HEK293 (cell line): ENCODE results near the gene RNF145.

ENCODE experiments used
- EGR2 ChIP-seq: fragments of 450-650 bp; formaldehyde crosslinking; IDR thresholded peaks from 2 replicates; pipeline ENCODE4 v1.5.1; 2016; ENCODE audit warnings: low read depth, missing biosample characterization, missing genetic modification characterization
- GFI1B ChIP-seq: fragments of 450-650 bp; formaldehyde crosslinking; IDR thresholded peaks from 2 replicates; pipeline ENCODE4 v1.5.1; 2016; ENCODE audit warnings: missing biosample characterization, missing genetic modification characterization
- KLF1 ChIP-seq: fragments of 450-650 bp; formaldehyde crosslinking; IDR thresholded peaks from 2 replicates; pipeline ENCODE4 v1.5.1; 2016; ENCODE audit warnings: missing biosample characterization, missing genetic modification characterization
- KLF9 ChIP-seq: fragments of 450-650 bp; formaldehyde crosslinking; IDR thresholded peaks from 2 replicates; pipeline ENCODE4 v1.5.1; 2016; ENCODE audit warnings: missing biosample characterization, missing genetic modification characterization, low read depth
- PRDM4 ChIP-seq: fragments of 450-650 bp; formaldehyde crosslinking; IDR thresholded peaks from 2 replicates; pipeline ENCODE4 v1.5.1; 2017; ENCODE audit warnings: missing biosample characterization, missing genetic modification characterization
- SETDB1 ChIP-seq: IDR thresholded peaks from one replicate; pipeline ENCODE4 v1.6.1; 2017; ENCODE audit warnings: mild to moderate bottlenecking, low read length, moderate library complexity, mixed read lengths; ENCODE audit not compliant: insufficient read length
- WT1 ChIP-seq: fragments of 450-650 bp; formaldehyde crosslinking; IDR thresholded peaks from 2 replicates; pipeline ENCODE4 v1.5.1; 2016; ENCODE audit warnings: missing biosample characterization, missing genetic modification characterization
- ZBTB20 ChIP-seq: fragments of 450-650 bp; formaldehyde crosslinking; IDR thresholded peaks from 2 replicates; pipeline ENCODE4 v1.5.1; 2016; ENCODE audit warnings: missing biosample characterization, missing genetic modification characterization
- ZBTB21 ChIP-seq: fragments of 450-650 bp; formaldehyde crosslinking; IDR thresholded peaks from 2 replicates; pipeline ENCODE4 v1.5.1; 2017; ENCODE audit warnings: missing biosample characterization, missing genetic modification characterization
- ZBTB48 ChIP-seq: fragments of 450-650 bp; formaldehyde crosslinking; IDR thresholded peaks from 2 replicates; pipeline ENCODE4 v1.5.1; 2016; ENCODE audit warnings: missing biosample characterization, missing genetic modification characterization
- ZFP41 ChIP-seq: fragments of 450-650 bp; formaldehyde crosslinking; IDR thresholded peaks from 2 replicates; pipeline ENCODE4 v1.5.1; 2016; ENCODE audit warnings: missing biosample characterization, missing genetic modification characterization, borderline replicate concordance
- ZNF140 ChIP-seq: fragments of 450-650 bp; formaldehyde crosslinking; IDR thresholded peaks from 2 replicates; pipeline ENCODE4 v1.5.1; 2016; ENCODE audit warnings: missing biosample characterization, missing genetic modification characterization
- ZNF148 ChIP-seq: fragments of 450-650 bp; formaldehyde crosslinking; IDR thresholded peaks from 2 replicates; pipeline ENCODE4 v1.5.0; 2017; ENCODE audit warnings: missing biosample characterization, missing genetic modification characterization, borderline replicate concordance
- ZNF157 ChIP-seq: fragments of 450-650 bp; formaldehyde crosslinking; IDR thresholded peaks from 2 replicates; pipeline ENCODE4 v1.5.1; 2016; ENCODE audit warnings: missing biosample characterization, missing genetic modification characterization
- ZNF169 ChIP-seq: fragments of 450-650 bp; formaldehyde crosslinking; IDR thresholded peaks from 2 replicates; pipeline ENCODE4 v1.5.1; 2016; ENCODE audit warnings: missing biosample characterization, missing genetic modification characterization
- ZNF202 ChIP-seq: fragments of 450-650 bp; formaldehyde crosslinking; IDR thresholded peaks from 2 replicates; pipeline ENCODE4 v1.5.1; 2016; ENCODE audit warnings: missing biosample characterization, missing genetic modification characterization, borderline replicate concordance
- ZNF214 ChIP-seq: fragments of 450-650 bp; formaldehyde crosslinking; IDR thresholded peaks from 2 replicates; pipeline ENCODE4 v1.5.1; 2017; ENCODE audit warnings: missing biosample characterization, mild to moderate bottlenecking, missing genetic modification characterization, borderline replicate concordance
- ZNF274 ChIP-seq, 2 experiments: fragments of 200-500 bp in 1 of 2; fragments of 450-650 bp in 1 of 2; sonication (Bioruptor generic) in 1 of 2; formaldehyde crosslinking in 1 of 2; IDR thresholded peaks; 2 replicates each; pipeline versions ENCODE4 v1.5.1 to v1.6.1; 2014 to 2016; ENCODE audit warnings: borderline replicate concordance in 1 of 2, inconsistent platforms in 1 of 2, low read length in 1 of 2, missing biosample characterization in 1 of 2, missing genetic modification characterization in 1 of 2
- ZNF280D ChIP-seq: fragments of 450-650 bp; formaldehyde crosslinking; IDR thresholded peaks from 2 replicates; pipeline ENCODE4 v1.5.1; 2016; ENCODE audit warnings: missing biosample characterization, missing genetic modification characterization
- ZNF488 ChIP-seq: fragments of 450-650 bp; formaldehyde crosslinking; IDR thresholded peaks from 2 replicates; pipeline ENCODE4 v1.5.1; 2016; ENCODE audit warnings: missing biosample characterization, missing genetic modification characterization
- ZNF501 ChIP-seq: fragments of 450-650 bp; formaldehyde crosslinking; IDR thresholded peaks from 2 replicates; pipeline ENCODE4 v1.5.1; 2016; ENCODE audit warnings: missing biosample characterization, missing genetic modification characterization
- ZNF548 ChIP-seq: fragments of 450-650 bp; formaldehyde crosslinking; IDR thresholded peaks from 2 replicates; pipeline ENCODE4 v1.5.1; 2016; ENCODE audit warnings: missing biosample characterization, missing genetic modification characterization
- ZNF549 ChIP-seq: fragments of 450-650 bp; IDR thresholded peaks from 2 replicates; pipeline ENCODE4 v1.5.1; 2018; ENCODE audit warnings: missing biosample characterization, missing genetic modification characterization, mild to moderate bottlenecking, inconsistent platforms, moderate library complexity
- ZNF701 ChIP-seq: fragments of 450-650 bp; formaldehyde crosslinking; IDR thresholded peaks from 2 replicates; pipeline ENCODE4 v1.5.1; 2016; ENCODE audit warnings: missing biosample characterization, missing genetic modification characterization
- ZNF707 ChIP-seq: fragments of 450-650 bp; formaldehyde crosslinking; IDR thresholded peaks from 2 replicates; pipeline ENCODE4 v1.5.1; 2016; ENCODE audit warnings: missing biosample characterization, missing genetic modification characterization
- ZSCAN4 ChIP-seq: fragments of 450-650 bp; formaldehyde crosslinking; IDR thresholded peaks from 2 replicates; pipeline ENCODE4 v1.5.1; 2017; ENCODE audit warnings: missing biosample characterization, missing genetic modification characterization
- ZSCAN5A ChIP-seq: fragments of 450-650 bp; formaldehyde crosslinking; IDR thresholded peaks from 2 replicates; pipeline ENCODE4 v1.5.1; 2016; ENCODE audit warnings: missing biosample characterization, missing genetic modification characterization

Gene RNF145

GRCh38 chr5:159207686-159208513 is 1.5 kb downstream of the RNF145 start (continued):
- no peak for TF ChIP-seq ZNF548 (tag by site-specific recombination)
- TF ChIP-seq ZNF214 (tag by site-specific recombination), result no peak
- TF ChIP-seq ZNF501 (tag by site-specific recombination), result no peak; the same call in 1 of the 2 replicates
- no peak for TF ChIP-seq ZNF549
- no peak for TF ChIP-seq ZBTB21 (tag by site-specific recombination)
- no peak for TF ChIP-seq ZNF280D (tag by site-specific recombination)
- TF ChIP-seq ZNF148 (tag by site-specific recombination), result no peak
- TF ChIP-seq ZNF140 (tag by site-specific recombination), result no peak
- no peak for TF ChIP-seq SETDB1
- TF ChIP-seq GFI1B (tag by site-specific recombination), result no peak
- TF ChIP-seq ZSCAN4 (tag by site-specific recombination), result no peak
- no peak for TF ChIP-seq PRDM4 (tag by site-specific recombination)
- no peak for TF ChIP-seq ZNF701 (tag by site-specific recombination)
- TF ChIP-seq ZBTB48 (tag by site-specific recombination), result no peak
- peak; percentile 81 for TF ChIP-seq ZBTB20 (tag by site-specific recombination)
- no peak for TF ChIP-seq ZNF707 (tag by site-specific recombination)
- TF ChIP-seq KLF1 (tag by site-specific recombination), result no peak
- no peak for TF ChIP-seq ZSCAN5A (tag by site-specific recombination)
- no peak for TF ChIP-seq KLF9 (tag by site-specific recombination)
- no peak for TF ChIP-seq ZNF169 (tag by site-specific recombination)
- no peak for TF ChIP-seq ZFP41 (tag by site-specific recombination)
- TF ChIP-seq ZNF274 (IDR thresholded peaks at IDR 0.05; ENCODE audit: low read length), result no peak
- TF ChIP-seq ZNF274 (tag by site-specific recombination; IDR thresholded peaks at IDR 0.05; ENCODE audit: borderline replicate concordance), result no peak
- peak; percentile 87 for TF ChIP-seq WT1
- no peak for TF ChIP-seq ZNF157 (tag by site-specific recombination)
- TF ChIP-seq EGR2 (tag by site-specific recombination), result peak; percentile 59; the same call in 1 of the 2 replicates
- TF ChIP-seq ZNF202 (tag by site-specific recombination), result no peak
- TF ChIP-seq ZNF488, result no peak
